ENCODE data around the gene DIAPH3.

DIAPH3 gene

DNA sequence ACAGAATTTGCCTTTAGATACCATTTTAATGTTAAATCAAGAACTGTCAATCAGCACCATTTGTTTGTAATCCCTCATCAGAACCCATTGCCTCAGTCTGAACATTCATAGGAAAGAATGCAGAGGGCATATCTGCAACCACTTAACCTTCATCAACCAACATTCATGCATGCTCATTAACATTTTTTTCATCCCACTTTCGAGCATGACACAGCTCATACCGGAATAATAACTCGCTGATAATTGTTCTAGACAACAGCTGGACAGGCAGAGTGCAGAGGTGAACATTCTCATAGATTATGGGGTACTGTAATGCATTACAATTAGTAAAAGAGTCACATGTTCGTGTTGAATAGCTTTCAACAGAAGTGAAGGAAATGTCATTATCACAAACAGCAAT lies 216.8 kb downstream of the DIAPH3 start:
- TF ChIP-seq, protein P1, sequence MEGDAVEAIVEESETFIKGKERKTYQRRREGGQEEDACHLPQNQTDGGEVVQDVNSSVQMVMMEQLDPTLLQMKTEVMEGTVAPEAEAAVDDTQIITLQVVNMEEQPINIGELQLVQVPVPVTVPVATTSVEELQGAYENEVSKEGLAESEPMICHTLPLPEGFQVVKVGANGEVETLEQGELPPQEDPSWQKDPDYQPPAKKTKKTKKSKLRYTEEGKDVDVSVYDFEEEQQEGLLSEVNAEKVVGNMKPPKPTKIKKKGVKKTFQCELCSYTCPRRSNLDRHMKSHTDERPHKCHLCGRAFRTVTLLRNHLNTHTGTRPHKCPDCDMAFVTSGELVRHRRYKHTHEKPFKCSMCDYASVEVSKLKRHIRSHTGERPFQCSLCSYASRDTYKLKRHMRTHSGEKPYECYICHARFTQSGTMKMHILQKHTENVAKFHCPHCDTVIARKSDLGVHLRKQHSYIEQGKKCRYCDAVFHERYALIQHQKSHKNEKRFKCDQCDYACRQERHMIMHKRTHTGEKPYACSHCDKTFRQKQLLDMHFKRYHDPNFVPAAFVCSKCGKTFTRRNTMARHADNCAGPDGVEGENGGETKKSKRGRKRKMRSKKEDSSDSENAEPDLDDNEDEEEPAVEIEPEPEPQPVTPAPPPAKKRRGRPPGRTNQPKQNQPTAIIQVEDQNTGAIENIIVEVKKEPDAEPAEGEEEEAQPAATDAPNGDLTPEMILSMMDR (IDR thresholded peaks at IDR 0.05; ENCODE audit: insufficient read depth, missing control alignments) = no peak
- FAIRE-seq (no peak), DNase-seq (ENCODE audit: insufficient read length, low spot score) (no peak)

DNA sequence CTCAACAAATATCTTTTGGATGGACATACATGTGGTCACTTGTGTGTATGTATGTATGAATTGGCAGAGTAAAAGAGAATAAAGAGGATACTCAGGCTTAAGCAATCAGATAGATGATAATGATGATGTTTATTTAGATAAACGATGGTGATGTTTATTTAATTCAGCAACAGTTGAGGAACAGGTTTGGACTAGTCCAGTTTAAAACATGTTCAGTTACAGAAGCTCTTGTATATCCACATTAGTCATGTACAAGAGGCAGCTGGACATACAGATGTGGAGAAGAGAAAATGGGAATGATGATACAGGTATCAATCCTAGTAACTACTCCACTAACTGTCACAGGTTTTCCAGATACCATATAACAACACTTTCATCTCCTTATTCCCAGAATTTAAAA lies 232.1 kb downstream of the DIAPH3 start:
- FAIRE-seq = no peak
- DNase-seq (ENCODE audit: insufficient read length, low spot score) = no peak
- TF ChIP-seq, protein P1 (IDR thresholded peaks at IDR 0.05; ENCODE audit: insufficient read depth, missing control alignments) = no peak

DNA sequence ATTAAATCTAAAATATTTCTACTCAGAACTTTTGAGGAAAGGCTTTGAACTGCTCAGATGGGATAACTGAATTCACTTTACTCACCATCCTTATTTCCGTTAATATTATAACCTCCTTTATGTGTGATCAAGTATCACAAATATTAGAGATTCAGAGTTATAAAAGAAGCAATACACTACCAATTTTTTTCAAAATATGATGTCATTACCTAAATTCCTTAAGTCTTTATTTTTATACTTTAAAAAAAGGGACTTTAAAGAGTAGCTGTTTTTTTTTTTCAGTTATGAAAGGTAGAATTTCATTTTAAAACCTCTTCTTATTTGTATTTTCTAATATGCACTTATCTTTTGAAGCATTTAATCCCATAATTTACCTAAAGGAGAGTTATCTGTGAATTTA lies 239.5 kb downstream of the DIAPH3 start:
- FAIRE-seq (no peak), DNase-seq (ENCODE audit: insufficient read length, low spot score) (no peak)

DNA sequence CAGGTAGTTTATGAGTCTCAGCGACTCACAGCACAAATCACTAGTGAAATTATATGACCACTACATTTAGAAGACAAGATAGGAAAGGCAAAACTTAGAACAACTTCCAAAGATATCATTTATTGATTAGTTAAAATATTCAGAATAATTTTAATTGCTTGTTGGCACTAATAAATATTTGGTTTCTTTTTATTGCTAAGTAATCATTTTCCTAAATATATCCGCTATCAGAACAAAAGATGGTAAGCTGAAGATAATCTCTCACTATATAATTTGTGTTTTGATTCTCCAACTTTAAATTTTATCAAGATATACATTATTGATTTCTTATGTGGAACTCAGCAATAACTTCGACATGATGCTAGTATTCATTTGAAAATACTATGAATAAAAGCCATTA lies 248.5 kb downstream of the DIAPH3 start:
- no peak for FAIRE-seq
- no peak for DNase-seq (ENCODE audit: insufficient read length, low spot score)
- TF ChIP-seq, protein P1 (IDR thresholded peaks at IDR 0.05; ENCODE audit: insufficient read depth, missing control alignments) = no peak

More for the DNA sequence above, 239.5 kb downstream of the DIAPH3 start:
- TF ChIP-seq, protein P1 (IDR thresholded peaks at IDR 0.05; ENCODE audit: insufficient read depth, missing control alignments) = no peak

DNA sequence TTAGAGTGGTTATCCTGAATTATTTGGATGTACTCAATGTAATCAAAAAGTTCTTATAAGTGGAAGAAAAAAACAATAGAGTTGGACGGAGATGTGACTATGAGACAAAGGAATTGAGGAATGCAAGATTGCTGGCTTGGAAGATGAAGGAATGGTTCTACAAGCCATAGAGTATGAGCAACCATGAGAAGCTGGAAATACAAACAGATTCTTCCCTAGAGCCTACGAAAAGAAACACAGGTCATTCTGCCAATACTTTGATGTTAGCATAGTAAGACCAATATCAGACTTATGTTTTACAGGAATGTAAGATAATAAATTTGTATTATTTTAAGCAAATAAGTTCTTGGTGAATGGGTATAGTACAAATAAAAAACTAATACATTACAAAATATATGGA lies 249.2 kb downstream of the DIAPH3 start:
- FAIRE-seq = no peak
- TF ChIP-seq, protein P1 (IDR thresholded peaks at IDR 0.05; ENCODE audit: insufficient read depth, missing control alignments) = no peak
- DNase-seq (ENCODE audit: insufficient read length, low spot score) = no peak

DNA sequence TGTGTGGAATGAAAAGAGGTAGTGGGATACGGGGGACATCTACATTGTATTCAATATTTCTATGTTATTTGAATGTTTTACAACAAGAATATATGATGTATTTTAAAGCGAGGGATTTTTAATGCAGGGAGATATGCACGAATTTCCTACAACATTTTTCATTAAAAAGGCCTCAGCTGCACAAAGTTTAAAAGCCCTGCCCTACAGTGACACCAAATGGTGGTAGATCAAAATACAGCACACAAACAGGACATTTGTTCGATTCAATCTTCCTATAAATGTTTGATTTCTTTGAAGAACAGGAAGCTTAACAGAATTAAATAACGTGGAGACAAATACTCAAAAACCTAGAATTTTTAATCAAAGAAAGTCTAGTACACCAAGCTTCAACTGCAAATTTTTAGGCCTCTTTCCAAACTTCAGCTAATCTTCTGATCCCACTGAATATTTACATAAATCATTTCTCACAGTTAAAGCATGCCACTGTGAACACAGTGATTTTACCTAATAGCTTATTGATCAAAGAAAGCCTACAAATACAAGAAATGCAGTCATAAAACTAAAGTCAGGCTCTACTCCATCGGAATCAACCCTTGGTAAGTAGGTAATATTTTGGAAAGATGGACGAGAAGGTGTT lies 257.2 kb downstream of the DIAPH3 start:
- DNase-seq (ENCODE audit: insufficient read length, low spot score) (no peak), FAIRE-seq (peak; percentile 6)

DNA sequence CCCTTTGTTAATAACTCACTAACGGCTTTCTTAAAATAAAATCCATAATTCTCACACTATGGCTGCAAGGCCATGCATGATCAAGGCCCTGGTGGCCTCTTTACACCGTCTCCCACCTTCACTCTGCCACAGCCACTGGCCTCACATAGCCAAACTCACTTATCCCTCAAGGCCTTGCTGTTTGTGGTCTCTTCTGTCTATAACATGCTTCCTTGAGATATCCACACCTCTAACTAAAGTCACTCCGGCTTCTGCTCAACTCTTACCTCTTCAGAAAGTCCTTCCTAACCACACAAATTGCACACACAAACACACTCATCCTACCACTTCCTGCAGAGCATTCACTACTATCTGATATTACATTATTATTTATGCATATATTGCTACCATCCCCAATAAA lies 262.5 kb downstream of the DIAPH3 start:
- FAIRE-seq (no peak), DNase-seq (ENCODE audit: insufficient read length, low spot score) (no peak)
- TF ChIP-seq, protein P1 (IDR thresholded peaks at IDR 0.05; ENCODE audit: insufficient read depth, missing control alignments) = no peak

More for the DNA sequence above, 257.2 kb downstream of the DIAPH3 start:
- TF ChIP-seq, protein P1 (IDR thresholded peaks at IDR 0.05; ENCODE audit: insufficient read depth, missing control alignments) = peak; percentile 65
